MCF 10A (cell line): Measurements from ENCODE around the gene ZKSCAN7. TPM values are rescaled to one million over a fixed set of nuclear protein-coding genes. Genes with fewer than 3 reads are reported as not detected.
"Not testable (repeated sequence)": the region's sequence is repeated elsewhere in the genome, so short reads cannot be mapped to it uniquely, and the experiment has no call there.

ENCODE experiments used
- BruUV-seq: library from RNA; stranded (reverse); fragments of 400-500 nt; replicated peaks from 2 replicates; lab custom pipeline; 2021; lab: Mats Ljungman, UMichigan
- CTCF ChIA-PET: fragments of 300-600 bp; sonication (Branson Sonifier 250); formaldehyde crosslinking; extraction: SDS; loops from one replicate; lab custom pipeline; 2021; ENCODE audit warnings: antibody characterized with exemption, inconsistent platforms; lab: Yijun Ruan, JAX
- POLR2A ChIA-PET: fragments of 300-600, 350-650 bp; sonication (Branson Sonifier 250); formaldehyde crosslinking; extraction: SDS; loops from one replicate; lab custom pipeline; 2020; ENCODE audit warnings: antibody characterized with exemption, inconsistent platforms; lab: Yijun Ruan, JAX
- DNase-seq: peaks from one replicate; pipeline ENCODE4 v3.0.0-alpha.2; 2018; ENCODE audit not compliant: unreplicated experiment
- H3K27ac Mint-ChIP-seq: one replicate; pipeline ENCODE4 v1.8.0; 2022; ENCODE audit warnings: mild to moderate bottlenecking, low read depth, mixed read lengths; ENCODE audit not compliant: unreplicated experiment
- H3K27me3 Mint-ChIP-seq: one replicate; pipeline ENCODE4 v1.8.0; 2022; ENCODE audit warnings: mixed read lengths; ENCODE audit not compliant: insufficient read depth, unreplicated experiment
- H3K36me3 Mint-ChIP-seq: one replicate; pipeline ENCODE4 v1.8.0; 2022; ENCODE audit warnings: mild to moderate bottlenecking, moderate library complexity, mixed read lengths; ENCODE audit not compliant: insufficient read depth, unreplicated experiment
- H3K4me1 Mint-ChIP-seq: one replicate; pipeline ENCODE4 v1.8.0; 2022; ENCODE audit warnings: mixed read lengths; ENCODE audit not compliant: insufficient read depth, unreplicated experiment
- H3K4me3 Mint-ChIP-seq: one replicate; pipeline ENCODE4 v1.8.0; 2022; ENCODE audit warnings: mild to moderate bottlenecking, moderate library complexity, mixed read lengths; ENCODE audit not compliant: unreplicated experiment
- H3K9me3 Mint-ChIP-seq: one replicate; pipeline ENCODE4 v1.8.0; 2022; ENCODE audit warnings: mixed read lengths; ENCODE audit not compliant: unreplicated experiment
- intact Hi-C: fragments of 100-400 bp; cut with micrococcal nuclease; formaldehyde crosslinking; loops from 2 replicates; pipeline ENCODE4 v1.14.1; 2022
- total RNA-seq: library from RNA; stranded (reverse); gene quantifications from 2 replicates; pipeline ENCODE4 v1.2.3, GENCODE V29; 2022
- TF ChIP-seq, protein P1 (sequence below): fragments of 200-600 bp; IDR thresholded peaks from one replicate; pipeline ENCODE4 v1.8.0; 2022; ENCODE audit warnings: antibody characterized with exemption, mild to moderate bottlenecking; ENCODE audit not compliant: unreplicated experiment

ZKSCAN7 gene
- total RNA-seq, 1 experiment from 2014 or later = not detected

- BruUV-seq, H3K36me3 Mint-ChIP-seq, H3K4me1 Mint-ChIP-seq, H3K27ac Mint-ChIP-seq, H3K27me3 Mint-ChIP-seq, POLR2A ChIA-PET, CTCF ChIA-PET, DNase-seq, H3K4me3 Mint-ChIP-seq, intact Hi-C loops: not testable (repeated sequence)
- H3K9me3 Mint-ChIP-seq = peaks cover 13% of the 10 kb centered on the region
These were observed 24.0 kb downstream of the ZKSCAN7 start for GRCh38 chr3:44578924-44579515.

DNA sequence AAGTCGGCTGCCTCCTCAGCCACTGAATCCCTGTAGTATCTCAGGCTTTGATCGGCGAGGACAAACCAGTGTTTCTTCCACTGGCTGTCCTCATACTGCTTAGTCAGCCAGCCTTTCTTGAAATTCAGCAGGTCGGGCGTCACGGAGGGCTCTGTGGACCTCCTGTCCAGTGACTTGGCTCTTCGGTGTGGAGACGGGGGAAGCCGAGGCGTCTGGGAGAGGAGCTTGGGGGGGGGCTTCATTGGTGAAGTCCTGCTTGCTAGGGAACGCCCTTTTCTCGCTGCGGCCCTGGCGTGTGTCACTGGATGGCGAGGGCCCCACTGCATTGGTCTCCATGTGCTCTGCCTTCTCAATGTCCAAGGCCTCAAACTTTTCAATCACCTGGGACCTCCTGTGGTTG lies 24.8 kb downstream of the ZKSCAN7 start:
- DNase-seq, H3K27me3 Mint-ChIP-seq, BruUV-seq, H3K4me1 Mint-ChIP-seq, intact Hi-C loops, H3K27ac Mint-ChIP-seq, POLR2A ChIA-PET, H3K4me3 Mint-ChIP-seq, H3K36me3 Mint-ChIP-seq, CTCF ChIA-PET: not testable (repeated sequence)
- peaks cover 13% of the 10 kb centered on the region for H3K9me3 Mint-ChIP-seq

DNA sequence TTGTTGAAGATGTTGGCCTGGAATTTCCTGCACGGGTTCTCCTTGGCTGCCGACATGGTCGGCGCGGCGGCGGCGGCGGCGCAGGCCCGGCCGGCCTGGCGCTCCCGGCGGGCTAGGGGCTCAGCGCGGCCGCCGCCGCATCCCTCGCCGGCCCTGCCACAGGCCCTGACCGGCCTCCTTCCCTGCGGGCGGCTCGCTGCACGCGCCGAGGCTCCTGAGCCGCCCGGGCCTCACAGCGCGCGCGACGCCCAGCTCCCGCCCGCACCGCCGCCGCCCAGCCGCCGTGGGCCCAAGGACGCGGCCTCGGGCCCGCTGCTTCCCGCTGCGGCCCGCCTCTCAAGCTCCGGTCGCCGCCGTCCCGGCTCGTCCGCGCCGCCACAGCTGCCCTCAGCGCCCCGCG lies 26.0 kb downstream of the ZKSCAN7 start:
- BruUV-seq, H3K4me1 Mint-ChIP-seq, DNase-seq, H3K27me3 Mint-ChIP-seq, H3K27ac Mint-ChIP-seq, H3K36me3 Mint-ChIP-seq, intact Hi-C loops, POLR2A ChIA-PET, H3K4me3 Mint-ChIP-seq: not testable (repeated sequence)
- CTCF ChIA-PET = interaction anchor here (1.0 kb wide), 1 partner anchor 10 kb away, joined by 3 read pairs; no protein-coding TSS in a partner anchor
- H3K9me3 Mint-ChIP-seq = peaks cover 13% of the 10 kb centered on the region

DNA sequence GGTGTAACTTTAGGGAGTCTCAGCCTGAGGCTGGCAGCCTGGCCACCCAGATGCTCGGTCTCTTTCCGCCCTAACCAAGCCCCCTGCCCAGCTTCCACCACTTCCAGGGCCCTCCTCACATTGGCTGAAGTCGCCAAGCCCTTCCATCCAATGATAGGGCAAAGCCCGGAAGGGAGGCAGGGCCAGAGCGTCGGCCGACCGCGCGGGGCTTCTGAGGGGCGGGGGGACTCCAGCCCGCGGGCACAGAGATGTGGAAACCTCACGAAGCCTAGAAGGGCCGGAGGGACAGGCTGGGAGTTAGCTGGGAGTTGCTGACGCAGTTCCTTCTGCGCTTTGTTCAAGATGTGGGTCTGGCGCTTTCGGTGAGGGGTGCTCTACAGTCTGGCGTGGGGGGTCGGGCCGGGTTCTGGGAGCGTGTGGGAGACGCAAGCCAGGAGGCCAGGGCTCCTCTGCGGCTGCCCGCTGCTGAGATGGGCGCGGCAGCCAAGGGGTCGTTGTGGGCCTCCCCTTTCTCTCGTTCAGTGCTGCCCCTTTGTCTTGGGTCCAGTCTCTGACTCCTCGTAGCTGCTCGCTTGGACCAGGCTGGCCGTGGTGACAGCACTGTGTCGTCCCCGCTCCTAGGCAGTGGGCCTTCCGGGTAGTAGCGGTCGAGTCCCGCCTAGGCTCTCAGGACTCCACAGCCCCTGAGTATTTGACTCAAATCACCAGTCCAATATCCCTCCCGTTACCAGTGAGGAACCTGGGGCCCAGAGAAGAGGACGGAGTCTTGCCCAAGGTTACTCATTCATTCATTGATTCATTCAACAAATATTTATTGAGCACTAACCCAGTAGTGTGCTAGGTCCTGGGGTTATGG lies 29.9 kb downstream of the ZKSCAN7 start, which contains the start of gene ZNF660:
Gene ZNF660 (plus strand): TSS at position 319 of the 856 bp plus-strand sequence. CDS start 9,230 bp downstream, outside the sequence.
- BruUV-seq = no TSS peak
- H3K9me3 Mint-ChIP-seq = peaks cover 8% of the 10 kb centered on the region
- intact Hi-C loops = no loop called here

GRCh38 chr3:44596621-44597020 lies 41.6 kb downstream of the ZKSCAN7 start:
- no peak for DNase-seq
- Mint-ChIP-seq H3K27ac (no peak overlapping the region), H3K36me3 (no peaks in the 10 kb centered on the region), H3K9me3 (peaks cover 22% of the 10 kb centered on the region), H3K27me3 (no peaks in the 10 kb centered on the region), H3K4me1 (no peaks in the 10 kb centered on the region), H3K4me3 (no peak overlapping the region)
- CTCF ChIA-PET = no interaction called here
- TF ChIP-seq, protein P1, sequence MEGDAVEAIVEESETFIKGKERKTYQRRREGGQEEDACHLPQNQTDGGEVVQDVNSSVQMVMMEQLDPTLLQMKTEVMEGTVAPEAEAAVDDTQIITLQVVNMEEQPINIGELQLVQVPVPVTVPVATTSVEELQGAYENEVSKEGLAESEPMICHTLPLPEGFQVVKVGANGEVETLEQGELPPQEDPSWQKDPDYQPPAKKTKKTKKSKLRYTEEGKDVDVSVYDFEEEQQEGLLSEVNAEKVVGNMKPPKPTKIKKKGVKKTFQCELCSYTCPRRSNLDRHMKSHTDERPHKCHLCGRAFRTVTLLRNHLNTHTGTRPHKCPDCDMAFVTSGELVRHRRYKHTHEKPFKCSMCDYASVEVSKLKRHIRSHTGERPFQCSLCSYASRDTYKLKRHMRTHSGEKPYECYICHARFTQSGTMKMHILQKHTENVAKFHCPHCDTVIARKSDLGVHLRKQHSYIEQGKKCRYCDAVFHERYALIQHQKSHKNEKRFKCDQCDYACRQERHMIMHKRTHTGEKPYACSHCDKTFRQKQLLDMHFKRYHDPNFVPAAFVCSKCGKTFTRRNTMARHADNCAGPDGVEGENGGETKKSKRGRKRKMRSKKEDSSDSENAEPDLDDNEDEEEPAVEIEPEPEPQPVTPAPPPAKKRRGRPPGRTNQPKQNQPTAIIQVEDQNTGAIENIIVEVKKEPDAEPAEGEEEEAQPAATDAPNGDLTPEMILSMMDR = no peak
- POLR2A ChIA-PET = interaction anchor here (0.5 kb wide), 1 partner anchor 845 kb away, joined by 3 read pairs; no protein-coding TSS in a partner anchor
- no TSS peak for BruUV-seq
- intact Hi-C loops = no loop called here

More for the DNA sequence above, 29.9 kb downstream of the ZKSCAN7 start, which contains the start of gene ZNF660:
- ChIA-PET CTCF (interaction anchor here (0.6 kb wide), 1 partner anchor 100 kb away, joined by 3 read pairs; no protein-coding TSS in a partner anchor), POLR2A (no interaction called here)
- TF ChIP-seq, protein P1 = no peak
- Mint-ChIP-seq H3K4me1 (no peaks in the 10 kb centered on the region), H3K36me3 (no peaks in the 10 kb centered on the region), H3K27me3 (no peaks in the 10 kb centered on the region), H3K4me3 (no peak within 1 kb of the TSS), H3K27ac (no peak within 1 kb of the TSS)
- DNase-seq = no peak
